Activated CD4-positive, alpha-beta T cell treated with anti-CD3 and anti-CD28 coated beads, Interleukin-2, amount 50 U/mL, for 4 hours (primary cell): ENCODE measurements around the gene YES1.
"Not testable (repeated sequence)": the region's sequence is repeated elsewhere in the genome, so short reads cannot be mapped to it uniquely, and the experiment has no call there.

ENCODE experiments used
- DNase-seq, 2 experiments: peaks; one replicate each; pipeline ENCODE4 v3.0.0-alpha.2; 2020

The YES1 gene

DNA sequence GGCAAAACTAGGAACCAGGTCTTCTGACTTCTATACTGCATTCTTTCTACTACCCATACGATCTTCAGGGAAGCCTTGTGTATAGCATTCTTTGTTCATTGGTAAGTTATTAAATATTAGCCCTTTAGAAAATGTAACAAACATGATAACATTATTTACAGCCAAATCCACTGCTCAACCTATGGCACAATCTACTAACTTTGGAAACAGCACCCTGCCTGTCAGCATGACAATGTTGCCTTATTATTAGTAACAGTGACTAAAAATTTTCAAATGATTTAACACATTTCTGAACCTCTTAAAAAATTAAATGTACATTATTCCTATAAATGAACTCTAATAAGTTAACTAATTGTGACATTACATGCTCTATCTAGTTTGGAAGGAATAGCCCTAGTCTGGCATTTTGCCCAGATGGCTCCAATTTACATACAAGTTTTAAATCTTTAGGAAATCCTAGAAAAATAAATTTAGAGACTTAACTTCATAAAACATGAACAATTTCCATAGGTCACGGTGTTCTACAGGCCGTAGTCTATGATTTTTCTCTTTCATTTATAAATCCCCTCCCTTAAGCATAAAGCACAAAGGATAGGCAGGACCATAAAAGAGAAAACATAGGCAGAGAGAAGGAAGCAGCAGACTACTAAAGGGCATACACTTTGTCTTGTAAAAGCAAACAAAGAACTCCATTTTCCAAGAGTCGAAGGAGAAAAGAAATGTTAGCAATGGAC is 33.7 kb downstream of the YES1 start:
- no peak for DNase-seq

DNA sequence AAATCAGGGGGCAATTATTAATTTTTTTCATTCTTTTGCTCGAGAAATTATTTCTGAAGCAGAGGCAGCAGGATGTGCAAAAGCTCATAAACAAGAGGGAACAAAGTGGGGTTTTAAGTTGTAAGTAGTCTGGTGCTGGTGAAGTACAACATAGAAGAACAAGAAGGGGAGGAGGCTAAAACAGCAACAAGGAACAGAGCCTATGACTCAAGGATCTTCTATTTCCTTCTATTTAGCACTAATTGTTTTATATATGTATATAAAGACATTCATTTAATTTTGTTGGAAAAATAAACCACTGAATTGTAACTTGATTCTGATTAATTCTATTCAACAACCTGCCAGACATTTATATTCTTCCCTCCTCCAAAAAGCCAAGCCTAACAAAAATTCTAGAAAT is 35.0 kb downstream of the YES1 start:
- DNase-seq = no peak

DNA sequence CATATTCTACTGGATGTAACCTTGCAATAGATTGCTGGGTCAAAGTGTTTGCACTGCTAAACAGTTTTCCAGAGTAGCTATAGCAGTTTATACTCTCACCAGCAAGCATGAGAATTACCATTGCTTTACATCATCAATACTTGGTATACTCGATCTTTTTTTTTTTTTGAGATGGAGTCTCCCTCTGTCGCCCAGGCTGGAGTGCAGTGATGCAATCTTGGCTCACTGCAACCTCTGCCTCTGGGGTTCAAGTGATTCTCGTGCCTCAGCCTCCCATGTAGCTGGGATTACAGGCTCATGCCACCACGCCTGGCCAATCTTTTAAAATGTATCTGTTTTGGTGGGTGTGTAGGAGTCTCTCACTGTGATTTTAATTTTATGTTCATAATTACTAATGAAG is 36.0 kb downstream of the YES1 start:
- not testable (repeated sequence) for DNase-seq

DNA sequence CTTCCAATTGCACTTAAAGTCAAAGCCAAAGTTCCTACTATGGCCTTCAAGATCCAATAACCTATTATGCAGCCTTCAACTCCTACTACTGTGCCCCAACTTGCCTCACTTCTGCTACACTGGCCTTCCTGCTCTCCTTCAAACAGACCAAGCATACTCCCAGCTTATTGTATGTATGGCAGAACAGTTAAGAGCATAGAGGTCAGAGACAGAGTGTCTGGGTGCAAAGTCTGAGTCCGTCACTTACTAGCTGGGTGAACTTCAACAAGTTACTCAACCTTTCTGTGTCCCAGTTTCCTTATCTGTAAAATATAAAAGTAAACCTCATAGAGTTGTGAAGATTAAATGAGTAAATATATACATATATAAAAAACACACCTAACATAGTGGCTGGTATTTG is 37.2 kb downstream of the YES1 start:
- DNase-seq = no peak

DNA sequence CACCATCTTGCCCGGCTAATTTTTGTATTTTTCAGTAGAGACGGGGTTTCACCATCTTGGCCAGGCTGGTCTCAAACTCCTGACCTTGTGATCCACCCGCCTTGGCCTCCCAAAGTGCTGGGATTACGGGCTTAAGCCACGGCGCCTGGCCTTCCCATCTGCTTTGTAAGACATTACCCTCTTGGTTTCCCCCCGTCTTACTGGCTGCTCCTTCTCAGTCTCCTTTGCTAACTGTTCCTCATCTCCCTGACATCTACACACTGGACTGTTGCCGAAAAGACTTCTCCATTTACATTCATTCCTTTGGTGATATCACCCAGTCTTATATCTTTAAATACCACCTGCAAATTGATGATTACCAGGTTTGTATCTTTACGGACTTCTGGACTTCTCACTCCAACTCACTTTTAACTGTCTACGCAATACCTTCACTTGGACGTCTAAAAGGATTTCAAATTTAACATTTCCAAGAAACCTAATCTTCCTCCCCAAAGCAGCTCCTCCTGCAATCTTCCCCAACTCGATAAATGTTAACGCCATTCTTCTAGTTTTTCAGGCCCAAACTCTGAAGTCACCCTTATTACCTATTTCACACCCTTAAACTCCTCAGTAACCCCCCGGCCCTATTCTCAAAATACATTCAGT is 37.9 kb downstream of the YES1 start:
- no peak for DNase-seq

DNA sequence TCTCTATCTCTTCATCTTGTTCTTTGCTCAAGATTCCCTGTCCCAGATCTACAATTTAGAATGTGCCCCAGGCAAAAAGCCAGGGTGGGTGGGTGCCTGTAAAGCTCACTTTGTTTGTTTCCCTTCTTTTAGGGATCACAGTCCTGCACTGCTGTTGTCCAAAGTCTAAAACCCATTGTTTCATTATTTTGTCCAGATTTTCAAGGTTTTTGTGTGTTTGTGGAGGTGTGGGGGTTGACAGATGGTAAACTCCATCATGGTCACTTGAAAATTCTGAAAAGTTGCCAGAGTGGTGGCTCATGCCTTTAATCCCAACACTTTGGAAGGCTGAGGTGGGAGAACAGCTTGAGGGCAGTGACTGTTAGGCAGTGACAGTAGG is 41.5 kb downstream of the YES1 start:
- DNase-seq = no peak

DNA sequence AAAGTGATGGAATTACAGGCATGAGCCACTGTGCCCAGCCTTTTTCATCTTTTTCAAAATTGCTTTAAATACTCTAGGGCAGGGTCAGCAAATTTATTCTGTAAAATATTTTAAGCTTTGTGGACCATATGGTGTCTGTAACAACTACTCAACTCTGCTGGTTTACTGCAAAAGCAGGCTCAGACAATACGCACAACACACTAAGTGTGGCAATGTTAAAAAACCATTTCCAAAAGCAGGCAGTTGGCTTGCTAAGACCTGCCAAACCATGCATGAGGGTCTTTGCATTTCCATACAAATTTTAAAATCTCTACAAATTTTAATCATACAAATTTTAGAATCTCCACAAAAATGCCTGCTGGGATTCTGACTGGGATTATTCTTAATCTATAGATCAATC is 44.1 kb downstream of the YES1 start:
- no peak for DNase-seq

DNA sequence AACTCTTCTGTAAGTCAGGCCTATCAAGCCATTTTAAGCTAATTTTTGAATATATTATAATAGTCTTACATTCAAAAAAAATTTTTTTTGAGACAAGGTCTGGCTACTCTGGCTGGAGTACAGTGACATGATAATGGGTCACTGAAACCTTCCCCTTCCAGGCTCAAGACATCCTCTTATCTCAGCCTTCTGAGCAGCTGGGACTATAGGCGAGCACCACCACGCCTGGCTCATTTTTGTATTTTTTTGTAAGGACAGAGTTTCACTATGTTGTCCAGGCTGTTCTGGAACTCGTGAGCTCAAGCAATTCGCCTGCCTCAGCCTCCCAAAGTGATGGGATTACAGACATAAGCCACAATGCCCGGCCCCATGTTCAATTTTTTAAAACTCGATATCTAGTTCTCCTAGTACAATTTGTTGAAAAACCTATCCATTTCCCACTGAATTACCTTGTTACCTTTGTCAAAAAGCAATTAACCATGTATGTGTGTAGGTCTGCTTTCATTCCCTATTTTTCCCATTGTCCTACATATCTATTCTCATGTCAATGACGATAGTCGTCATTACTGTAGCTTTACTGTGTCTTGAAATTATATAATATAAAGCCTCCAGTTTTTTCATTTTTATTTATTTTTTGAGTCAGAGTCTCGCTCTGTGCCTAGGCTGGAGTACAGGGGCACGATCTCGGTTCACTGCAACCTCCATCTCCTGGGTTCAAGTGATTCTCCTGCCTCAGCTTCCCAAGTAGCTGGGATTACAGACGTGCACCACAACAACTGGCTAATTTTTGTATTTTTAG is 44.8 kb downstream of the YES1 start:
- DNase-seq = no peak

DNA sequence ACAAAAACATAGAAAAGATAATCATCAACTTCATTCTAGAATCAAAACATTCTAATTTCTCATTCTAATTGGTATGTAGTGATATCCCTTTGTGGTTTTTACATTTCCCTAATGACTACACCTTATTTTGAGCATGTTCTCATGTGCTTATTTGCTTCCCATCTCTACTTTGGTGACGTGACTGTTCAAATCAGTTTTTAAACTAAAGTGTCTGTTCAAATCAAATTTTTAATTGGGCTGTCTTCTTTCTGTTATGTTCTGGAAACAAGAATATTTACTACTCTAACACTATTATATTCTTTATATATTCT is 45.5 kb downstream of the YES1 start:
- DNase-seq = no peak

DNA sequence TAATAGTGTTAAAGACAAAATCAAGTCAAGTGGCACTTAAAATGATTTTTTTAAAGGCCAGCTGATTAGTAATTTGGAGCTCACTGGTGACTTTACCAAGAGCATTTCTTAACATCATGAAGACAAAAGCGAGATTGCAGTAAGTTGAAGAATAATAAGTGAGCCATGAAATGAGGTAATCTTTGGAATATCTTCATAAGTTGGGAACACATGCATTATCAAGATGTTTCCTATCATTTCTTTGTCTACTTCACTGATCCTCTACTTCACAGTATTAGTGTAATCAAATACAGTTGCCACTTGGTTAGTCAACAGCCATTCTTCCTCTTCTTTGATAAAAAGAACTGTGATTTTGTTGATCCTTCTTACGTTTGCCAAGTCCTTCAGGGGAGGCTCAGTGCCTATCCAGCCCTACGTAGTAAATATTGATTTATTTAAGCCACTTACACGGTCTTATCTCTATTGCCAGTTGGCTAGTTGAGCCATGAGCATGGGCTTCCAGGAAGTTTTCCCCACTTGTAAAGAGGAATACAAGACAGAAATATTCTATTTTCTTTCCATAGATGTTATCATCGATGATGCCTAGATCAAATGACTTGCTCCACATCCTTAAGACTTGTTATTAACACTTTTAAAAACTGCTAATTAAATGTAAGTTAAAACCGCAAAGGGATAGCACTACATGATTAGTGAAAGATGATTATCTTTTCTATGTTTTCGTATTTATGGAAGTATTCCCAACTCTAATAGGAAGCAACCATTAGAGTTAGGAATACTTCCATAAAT is 46.1 kb downstream of the YES1 start:
- DNase-seq = no peak

DNA sequence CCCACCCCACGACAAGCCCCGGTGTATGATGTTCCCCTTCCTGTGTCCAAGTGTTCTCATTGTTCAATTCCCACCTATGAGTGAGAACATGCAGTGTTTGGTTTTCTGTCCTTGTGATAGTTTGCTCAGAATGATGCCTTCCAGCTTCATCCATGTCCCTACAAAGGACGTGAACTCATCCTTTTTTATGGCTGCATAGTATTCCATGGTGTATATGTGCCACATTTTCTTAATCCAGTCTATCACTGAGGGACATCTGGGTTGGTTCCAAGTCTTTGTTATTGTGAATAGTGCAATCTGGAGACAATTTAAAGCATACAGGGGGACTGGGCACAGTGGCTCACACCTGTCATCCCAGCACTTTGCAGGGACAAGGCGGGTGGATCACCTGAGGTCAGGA is 52.2 kb downstream of the YES1 start:
- DNase-seq = not testable (repeated sequence)

DNA sequence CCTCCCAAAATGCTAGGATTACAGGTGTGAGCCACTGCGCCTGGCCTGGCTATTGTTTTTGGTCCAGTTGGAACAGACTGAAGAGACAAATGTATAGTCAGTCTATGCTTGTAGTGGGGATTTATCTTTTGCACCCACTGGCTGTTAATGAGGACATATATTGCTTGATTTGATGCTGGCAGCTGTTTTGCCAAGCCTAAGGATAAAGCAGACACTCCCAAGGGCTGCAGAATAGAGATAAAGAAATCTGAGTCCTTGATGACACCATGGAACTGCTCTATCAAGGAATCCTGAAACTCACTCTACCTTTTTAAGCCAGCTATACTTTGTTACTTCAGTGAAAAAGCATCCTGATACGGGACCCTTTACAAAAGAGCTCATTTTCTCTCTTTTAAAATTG is 56.5 kb downstream of the YES1 start:
- no peak for DNase-seq

DNA sequence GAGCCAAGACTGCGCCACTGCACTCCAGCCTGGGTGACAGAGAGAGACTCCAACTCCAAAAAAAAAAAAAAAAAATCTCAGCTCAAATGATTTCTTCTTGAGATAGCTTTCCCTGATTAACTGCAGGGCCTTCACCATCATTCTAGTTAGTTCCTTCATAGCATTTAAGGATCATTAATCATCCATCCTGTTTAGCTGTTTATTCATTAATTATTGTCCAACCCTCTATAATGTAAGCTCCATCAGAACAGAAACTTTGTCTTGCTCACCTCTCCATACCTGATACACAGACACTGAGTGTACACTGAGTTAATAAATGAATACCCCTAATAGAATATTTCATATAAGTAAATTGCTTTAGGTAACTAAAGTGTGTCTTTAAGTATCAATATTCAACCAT is 57.4 kb downstream of the YES1 start:
- no peak for DNase-seq

DNA sequence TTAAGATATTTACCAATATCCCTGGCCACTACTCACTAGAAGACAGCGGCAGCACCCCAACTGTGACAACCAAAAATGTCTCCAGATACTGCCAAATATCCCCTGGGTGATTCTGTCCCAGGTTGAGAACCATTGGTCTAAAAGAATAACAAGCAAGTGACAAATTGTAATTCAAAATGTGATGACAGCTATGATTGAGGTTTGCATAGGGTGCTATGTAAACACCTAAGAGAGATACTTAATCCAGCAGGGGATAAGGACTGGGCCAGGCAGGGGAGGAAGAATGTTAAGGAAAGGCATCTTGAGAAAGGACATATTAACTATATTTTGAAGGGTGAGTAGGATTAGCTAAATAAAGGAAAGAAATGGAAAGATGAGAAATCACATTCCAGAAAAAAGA is 61.6 kb downstream of the YES1 start:
- DNase-seq = no peak

DNA sequence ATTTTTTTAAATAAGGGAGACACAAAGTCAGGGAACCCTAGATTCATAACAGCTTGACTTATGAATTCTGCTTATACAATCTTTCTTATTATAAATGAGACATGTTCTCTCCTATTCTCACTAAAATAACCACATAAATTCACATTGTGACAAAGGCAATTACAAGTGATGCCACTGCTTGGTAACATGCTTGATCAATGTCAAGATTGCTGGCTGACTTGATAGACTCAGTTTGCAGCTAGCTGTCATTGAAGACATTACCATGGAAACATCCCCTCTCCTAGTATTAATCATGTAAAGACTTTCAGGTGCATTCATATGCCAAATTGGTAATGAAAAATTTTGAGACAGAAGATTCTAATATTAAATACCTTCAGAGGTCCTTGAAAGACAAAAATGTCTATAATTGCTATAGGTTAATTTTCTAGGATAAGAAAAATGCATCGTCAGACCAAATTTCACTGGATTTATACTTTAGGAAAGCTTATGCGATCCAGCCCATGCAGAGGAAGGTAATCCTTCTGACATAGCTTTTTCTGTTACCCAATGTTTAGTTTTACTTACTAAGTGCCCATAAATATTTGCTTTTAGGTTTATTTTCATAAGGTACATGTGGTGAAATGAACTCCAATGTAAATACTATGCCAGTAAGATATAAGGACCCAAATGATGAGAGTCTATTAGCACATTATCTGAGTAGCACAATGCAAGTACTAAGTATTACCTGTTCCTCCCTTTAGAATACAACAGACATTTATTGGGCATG is 67.0 kb downstream of the YES1 start:
- DNase-seq = no peak

DNA sequence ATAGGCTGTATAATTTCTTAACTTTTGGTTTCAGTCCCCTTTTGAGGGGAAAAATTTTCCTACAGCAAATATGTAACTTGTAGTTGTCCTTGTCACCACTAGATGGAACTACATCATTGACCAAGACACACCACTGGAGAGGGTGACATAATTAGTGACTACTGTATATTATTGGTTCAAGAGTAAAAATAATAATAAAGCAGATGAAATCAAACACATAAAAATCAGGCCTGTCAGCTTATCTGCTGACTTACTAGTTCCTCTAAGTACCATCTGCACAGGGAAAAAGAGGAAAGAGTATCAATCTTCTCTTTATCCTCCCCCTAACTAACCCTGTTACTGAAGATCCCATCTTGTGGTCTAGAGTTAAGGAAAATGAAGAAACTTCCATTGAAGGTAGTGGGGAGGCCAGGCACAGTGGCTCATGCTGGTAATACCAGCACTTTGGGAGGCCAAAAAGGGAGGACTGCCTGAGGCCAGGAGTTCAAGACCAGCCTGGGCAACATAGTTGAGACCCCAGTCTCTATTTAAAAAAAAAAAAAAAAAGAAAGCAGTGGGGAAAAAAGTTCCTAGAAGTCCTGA is 70.0 kb downstream of the YES1 start:
- DNase-seq = no peak

DNA sequence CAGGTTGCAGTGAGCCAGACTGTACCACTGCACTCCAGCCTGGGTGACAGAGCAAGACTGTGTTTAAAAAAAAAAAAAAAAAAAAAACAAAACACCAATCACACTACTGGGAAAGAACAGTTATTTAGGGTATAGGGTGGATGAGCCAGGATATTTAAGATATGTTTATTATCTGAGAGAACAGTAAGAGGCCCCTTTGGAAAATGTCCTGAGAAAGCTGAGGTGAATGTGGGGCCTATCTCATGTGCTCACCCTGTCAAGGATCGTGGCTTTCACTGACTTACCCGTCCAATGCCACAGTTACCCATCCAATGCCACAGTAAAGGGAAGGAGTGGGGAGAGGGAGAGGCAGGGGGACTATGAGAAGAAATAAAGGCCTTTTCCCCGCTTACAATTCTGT is 79.7 kb downstream of the YES1 start:
- DNase-seq = no peak

DNA sequence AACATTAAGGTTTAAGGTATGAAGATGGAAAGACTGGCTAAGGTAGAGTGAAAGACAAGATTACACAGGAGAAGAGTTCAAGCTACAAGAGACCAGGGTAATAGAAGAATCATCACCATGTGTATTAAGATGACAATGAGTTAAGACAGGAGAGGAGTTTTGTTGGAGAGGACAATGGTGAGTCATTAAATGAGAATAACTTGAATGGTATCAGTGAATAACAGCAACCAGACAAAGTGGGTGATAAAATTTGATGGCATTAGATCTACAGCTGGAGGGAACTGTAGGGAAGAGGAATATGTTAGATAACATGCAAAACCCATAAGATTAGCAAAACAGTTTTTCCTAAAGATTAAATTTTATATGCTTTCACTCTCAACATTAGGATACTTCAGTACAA is 80.9 kb downstream of the YES1 start:
- DNase-seq = no peak

DNA sequence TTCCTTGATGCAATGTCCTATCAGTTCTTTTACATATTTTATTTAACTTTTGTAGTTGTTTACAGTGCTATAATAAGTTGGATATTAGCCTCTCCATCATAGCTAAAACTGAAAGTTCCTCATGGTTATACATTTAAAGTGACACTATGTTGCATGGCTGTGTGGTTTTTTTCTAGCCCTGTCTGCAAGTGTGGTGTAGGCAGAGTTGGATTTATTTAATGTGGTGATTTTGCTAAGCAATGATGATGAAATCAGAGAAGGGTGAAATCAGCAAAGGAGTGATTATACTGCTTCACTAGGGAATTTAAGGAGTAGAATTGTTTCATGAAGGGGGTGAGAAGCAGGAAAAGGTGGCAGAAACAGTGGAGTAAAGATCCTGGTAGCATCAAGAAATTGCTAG is 81.3 kb downstream of the YES1 start:
- no peak for DNase-seq

DNA sequence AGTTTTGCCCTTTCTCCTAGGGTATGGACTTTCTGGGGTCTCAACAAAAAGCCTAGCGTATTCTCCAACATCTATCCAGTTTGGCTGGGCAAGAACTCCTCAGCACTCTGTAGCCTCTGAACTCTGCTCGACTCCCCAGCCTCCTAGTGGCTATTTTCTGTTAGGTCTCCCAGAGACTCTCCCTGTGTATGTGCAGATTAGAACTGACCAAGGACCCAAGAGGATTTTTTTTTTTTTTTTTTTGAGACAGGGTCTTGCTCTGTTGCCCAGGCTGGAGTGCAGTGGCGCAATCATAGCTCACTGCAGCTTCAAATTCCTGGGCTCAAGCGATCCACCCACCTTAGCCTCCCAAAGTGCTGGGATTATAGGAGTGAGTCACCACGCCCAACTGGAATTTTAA is 81.9 kb downstream of the YES1 start:
- not testable (repeated sequence) for DNase-seq

DNA sequence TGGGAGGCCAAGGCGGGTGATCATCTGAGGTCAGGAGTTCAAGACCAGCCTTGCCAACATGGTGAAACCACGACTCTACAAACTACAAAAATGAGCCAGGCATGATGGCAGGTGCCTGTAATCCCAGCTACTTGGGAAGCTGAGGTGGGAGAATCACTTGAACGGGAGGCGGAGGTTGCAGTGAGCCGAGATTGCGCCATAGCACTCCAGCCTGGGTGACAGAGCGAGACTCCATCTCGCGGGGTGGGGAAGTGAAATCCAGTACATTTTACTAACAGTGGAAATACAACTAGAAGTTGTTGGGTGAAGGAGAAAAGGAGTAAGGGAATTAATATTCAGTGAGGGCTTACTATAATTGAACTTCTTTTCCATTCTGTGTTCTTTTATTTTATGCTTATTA is 86.4 kb downstream of the YES1 start:
- DNase-seq = no peak

DNA sequence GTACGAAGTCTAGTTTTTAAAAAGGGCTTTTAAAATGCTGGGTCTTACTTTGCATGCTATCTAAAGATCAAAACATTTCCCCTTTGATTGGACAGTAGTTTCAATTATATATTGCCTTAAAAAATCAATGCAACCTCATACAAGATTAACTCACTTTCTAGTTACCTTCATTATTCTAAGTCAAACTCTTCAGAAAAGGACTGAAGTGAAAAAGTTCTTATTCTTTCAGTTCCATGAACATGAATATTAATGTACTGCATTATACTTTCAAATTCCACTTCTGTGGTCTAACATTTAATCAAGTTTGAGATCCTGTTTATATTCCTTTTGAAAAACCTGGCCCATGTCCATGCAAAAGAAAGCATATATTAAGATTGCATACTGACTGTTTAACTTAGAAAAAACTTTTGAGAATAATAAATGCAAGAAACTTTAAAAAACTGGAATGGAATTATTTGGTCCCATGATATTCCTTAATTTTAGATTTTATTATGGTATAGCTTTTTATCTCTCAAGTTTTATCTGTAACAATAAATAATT is 88.4 kb downstream of the YES1 start:
- DNase-seq = no peak
